CD4-positive, alpha-beta T cell treated with Interleukin-4 for 1 hour (primary cell): ENCODE results near the gene TMPRSS6.
A peak's percentile ranks its signal among the peaks of the same experiment; 100 is the strongest.

Experiments used
- DNase-seq, 2 donors: peaks; one replicate each; pipeline ENCODE4 v3.0.0-alpha.2; 2020 to 2022

Gene TMPRSS6

DNA sequence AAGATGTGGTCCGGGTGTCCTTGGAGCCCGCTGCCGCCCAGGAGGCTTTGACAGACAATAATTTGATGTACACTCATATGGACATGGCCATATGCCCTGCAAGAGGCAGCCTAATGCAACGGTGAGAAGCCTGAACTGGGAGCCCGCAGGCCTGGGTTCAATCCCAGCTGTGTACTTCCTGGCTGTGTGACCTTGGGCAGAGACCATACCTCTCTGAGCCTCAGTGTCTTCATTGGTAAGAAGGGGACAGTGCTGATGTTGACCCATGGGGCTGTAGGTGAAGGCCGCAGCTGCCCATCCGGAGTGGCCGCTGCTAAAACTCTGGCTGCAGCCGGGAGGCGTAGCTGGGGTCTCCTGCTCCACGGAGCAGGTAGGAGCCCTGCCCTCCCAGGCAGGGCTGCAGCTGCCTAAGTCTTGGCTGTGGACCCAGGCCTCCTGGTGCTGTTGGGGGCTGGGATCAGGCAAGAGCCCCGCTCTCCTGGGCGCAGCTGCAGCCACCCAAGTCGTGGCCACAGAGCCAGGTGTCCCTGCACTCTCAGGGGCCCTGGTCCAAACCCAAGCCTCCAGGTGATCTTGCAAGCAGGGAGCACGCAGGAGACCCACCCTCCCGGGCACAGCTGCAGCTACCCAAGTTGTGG is 31.3 kb upstream of the TMPRSS6 start:
- DNase-seq: no peak

DNA sequence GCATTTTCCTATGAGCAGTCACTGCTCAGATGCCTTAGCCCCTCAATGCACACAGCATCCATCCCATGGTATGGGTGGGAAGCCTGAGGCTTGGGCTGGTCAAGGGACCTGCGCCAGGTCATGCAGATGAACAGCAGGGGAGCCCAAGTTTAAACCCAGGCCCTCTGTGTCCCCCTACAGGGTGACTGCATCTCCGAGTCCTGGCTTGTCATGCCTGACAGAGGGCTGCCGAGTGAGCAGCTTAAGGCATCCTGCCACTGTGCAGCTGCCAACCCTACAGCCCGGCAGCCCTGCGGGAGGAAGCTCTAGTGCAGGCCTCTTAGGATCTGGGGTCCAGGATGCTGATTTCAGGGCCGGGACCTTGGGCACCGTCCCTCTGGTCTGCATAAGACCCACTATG is 30.2 kb upstream of the TMPRSS6 start:
- DNase-seq: no peak

DNA sequence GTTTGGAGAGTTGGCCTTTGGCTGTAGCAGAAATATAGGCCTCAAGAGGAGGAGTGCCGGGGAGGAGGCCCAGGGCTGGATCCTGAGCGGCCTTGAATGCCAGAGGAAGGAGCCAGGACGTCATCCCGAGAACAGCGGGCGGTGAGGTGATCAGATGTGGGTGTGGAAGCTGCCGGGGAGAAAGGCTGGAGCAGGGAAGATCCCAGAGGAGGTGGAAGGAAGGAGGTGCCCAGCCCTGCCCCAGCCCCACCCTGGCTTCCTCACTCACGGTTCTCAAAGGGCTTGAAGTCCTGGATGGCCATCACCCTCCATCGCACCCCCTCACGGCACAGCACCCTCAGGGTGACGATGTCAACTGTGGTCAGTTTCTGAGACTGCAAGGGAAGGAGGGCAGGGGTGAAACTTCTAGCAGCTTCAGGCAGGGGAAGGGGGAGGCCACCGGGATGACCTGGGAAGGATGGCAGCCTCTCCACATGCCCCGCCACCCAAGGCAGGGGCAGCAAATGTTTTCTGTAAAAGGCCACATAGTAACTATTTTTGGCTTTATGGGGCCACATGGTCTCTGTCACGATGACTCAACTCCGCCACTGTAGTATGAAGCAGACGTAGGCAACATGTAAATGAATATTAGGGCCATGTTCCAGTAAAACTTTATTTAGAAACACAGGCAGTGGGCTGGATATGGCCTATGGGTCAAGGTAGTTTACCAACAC is 29.5 kb upstream of the TMPRSS6 start:
- no peak for DNase-seq

DNA sequence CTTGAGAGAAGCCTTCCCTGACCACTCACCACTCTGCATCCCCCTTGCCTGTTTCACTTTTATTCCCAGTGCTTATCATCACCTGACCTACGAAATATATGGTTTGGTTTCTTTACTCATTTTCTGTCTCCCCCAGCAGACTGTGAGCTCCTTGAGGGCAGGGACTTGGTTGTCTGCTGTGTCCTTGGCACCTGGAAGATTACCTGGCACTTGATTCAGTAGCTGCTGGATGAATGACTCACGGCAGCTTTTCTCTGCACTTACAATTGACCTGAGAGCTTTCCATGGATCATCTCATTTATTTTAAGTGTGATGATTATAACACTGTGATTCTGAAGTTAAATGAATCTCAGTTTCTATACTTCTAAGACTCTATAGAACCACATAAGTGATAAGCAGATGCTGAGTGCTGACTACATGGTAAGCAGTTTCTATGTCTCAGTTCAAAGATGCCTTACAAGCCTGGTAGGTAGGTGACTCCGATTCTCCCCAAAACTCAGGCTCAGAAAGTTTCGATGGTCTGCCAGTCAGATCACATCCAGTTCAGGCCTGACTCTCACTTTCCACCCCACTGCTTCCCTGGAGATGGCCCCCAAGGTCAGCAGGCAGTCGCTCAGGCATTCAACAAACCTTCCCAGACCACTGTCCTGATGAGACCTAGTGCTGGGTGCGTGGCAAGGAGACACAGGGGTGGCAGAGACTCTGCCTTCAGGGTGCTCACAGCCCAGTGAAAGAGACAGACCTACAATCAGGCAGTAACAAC is 28.6 kb upstream of the TMPRSS6 start:
- DNase-seq: no peak

DNA sequence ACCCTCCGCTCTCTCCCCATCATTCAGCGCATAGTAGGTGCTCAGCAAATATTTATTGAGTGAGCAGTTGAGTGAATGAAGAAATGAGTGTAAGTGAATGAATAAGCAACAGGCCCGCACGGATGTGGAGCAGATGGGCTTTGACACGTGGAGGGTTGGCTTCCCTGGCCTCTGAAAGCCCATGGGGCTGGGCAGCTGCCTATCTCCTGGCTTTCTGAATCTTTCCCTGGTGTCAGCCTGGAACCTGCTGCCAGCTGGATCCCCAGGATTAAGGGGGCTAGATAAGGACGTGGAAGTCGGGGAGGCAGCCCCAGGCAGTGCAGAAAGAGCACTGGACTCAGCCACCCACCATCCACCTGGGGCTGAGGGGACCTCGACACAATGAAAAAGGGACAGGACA is 27.6 kb upstream of the TMPRSS6 start:
- DNase-seq: no peak

DNA sequence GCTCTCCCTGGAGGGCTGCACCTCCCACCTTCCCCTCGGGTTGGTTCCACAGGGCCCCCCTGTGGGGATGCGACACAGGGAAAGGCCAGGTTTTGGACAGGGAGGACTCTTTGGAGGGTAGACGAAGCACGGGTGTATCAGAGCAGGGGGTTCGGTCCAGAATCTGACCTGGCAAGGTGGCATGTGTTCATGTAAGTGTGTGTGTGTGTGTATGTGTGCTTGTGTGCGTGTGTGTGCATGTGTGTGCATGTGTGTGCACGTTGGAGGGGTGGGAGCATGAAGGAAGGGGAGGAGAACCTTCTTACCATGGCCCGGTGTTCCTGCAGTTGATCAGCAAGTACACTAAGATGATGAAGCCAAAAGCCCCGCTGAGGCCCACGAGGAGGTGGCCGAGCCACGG is 25.5 kb upstream of the TMPRSS6 start:
- no peak for DNase-seq

- DNase-seq: no peak
These were observed 23.9 kb upstream of the TMPRSS6 start for GRCh38 chr22:37133304-37134018.

- DNase-seq: no peak
These were observed 23.3 kb upstream of the TMPRSS6 start for GRCh38 chr22:37132773-37133172.

- DNase-seq: no peak
These were observed 20.4 kb upstream of the TMPRSS6 start for GRCh38 chr22:37129866-37130441.

DNA sequence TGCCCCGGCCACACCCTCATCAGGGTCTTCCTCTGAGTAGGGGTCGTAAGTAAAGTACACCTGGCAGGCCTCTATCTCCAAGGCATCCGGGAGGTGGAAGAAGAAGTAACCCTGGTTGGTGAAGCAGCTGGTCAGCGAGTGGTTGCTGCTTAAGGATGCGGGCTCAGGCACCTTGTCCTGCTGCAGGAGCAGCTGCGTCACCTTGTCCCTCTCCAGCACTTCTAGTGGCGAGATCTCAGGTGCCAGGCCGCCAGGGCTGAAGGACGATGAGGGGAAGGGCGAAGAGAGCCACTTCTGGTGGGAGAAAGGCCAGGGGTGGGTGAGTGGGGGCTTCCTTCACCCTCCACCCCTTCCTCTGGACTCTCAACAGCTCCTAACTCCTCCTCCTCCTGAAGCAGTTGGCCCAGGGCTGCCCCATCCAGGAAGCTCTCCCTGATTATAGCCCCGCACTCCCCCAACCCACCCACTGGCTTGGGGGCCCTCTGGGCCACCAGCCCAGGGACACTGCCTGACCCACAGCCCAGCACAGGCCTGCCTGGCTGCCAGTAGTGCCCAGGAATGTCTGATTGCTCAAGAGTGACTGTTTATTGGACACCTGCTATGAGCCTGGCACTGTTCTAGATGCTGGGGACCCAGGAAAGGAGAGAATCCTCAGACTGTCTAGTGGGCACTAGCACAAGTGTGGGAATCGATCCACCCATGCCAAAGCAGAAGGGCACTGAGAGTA is 19.2 kb upstream of the TMPRSS6 start:
- no peak for DNase-seq

GRCh38 chr22:37127350-37127878 is 17.9 kb upstream of the TMPRSS6 start:
- no peak for DNase-seq

DNA sequence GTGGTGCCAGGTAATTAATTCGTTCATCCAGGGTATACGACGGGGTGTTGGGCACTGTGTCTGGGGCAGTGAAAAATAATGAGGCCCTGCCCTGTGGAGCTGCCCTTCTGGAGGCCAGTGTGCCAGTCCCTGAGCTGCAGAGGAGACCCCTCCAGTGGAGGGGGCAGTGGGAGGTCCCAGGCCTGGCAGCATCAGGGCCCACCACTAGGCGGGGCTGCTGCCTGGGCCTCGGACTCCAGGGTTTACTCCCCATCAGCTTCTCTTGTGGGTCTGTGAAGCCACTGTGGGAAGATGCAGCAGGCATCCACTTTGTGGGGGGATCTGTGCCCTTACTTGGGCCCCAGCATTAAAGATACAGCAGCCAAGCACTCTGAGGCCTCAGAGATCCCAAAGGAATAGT is 17.4 kb upstream of the TMPRSS6 start:
- peak in 1 of 2 donors; percentile 40 for DNase-seq

DNA sequence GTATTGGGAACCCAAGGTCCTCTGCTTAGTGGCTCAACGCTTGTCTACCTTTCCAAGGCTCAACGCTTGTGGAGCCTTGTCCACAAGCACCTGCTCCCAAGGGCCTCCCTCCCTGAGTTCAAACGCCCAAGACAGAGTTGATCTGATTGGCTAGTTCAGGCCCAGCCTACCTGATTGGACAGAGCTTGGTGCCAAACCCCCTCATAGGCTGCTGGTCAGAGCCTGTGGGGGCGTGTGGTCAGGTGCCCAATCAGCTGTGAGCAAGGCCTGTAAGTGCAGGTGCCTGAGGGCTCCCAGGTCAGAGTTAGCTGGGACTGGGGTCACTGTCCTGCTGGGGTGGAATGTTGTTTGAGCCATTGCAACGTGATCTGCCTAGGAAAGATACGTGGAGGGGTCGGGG is 16.9 kb upstream of the TMPRSS6 start:
- DNase-seq: no peak

- DNase-seq: no peak
These were observed 14.1 kb upstream of the TMPRSS6 start for GRCh38 chr22:37123649-37124048.

DNA sequence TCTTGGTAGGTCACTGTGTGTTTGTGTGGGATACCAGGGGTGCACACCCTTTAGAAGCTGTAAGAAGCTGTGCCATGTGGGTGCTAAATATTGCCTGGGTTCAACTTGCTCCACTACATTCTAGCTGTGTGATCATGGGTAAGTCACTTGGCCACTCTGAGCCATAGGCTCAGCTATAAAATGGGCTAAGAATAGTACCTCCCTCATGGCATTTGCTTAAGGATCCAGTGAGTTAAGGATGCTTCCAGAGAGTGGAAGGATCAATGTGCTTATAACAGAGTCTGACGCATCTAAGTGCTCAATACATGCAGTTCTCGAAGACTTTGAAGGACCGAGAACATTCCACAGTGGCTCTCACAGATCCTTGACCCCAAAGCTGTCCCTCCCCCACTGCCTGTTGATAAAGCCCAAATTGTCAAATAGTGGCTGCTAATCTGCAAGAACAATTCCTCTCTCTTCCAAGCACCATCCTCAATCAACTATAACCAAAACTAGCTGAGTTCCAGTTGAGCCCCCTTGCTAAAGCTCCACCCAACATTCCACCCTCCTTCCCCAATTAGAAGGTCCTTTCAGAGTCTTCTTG is 13.2 kb upstream of the TMPRSS6 start:
- DNase-seq: no peak

DNA sequence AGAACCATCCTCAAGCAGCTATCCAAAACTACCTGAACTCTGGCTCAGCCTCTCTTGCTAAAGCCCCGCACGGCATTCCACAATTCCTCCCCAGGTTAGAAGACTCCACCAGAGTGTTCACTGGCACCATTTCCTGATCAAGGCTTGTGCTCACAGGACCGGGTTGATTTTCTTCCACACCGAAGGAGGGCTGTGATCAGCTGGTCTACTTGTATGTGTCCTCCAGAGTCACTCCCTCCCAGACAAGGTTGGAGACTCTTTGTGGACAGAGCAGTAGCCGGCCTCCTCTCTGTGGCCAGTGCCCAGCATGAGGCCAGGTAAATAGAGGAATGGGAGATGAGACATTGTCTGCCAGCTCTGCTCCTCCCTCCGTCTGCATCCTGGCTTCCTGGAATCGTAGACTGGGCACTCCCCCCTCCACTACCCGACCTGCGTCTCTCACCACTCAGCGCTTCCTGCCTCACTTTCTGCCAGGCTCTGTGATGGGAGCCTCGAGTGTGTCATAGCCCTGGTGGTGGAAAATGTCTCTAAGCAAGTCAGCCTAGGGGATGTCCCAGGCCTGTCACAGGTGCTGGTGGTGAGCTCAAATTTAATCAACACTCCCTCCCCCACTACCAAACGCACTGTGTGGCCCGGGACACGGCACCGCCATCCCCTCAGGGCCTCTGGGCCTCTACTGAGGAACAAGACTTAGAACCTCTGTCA is 12.5 kb upstream of the TMPRSS6 start:
- peak; percentile 96 to 98 for DNase-seq

DNA sequence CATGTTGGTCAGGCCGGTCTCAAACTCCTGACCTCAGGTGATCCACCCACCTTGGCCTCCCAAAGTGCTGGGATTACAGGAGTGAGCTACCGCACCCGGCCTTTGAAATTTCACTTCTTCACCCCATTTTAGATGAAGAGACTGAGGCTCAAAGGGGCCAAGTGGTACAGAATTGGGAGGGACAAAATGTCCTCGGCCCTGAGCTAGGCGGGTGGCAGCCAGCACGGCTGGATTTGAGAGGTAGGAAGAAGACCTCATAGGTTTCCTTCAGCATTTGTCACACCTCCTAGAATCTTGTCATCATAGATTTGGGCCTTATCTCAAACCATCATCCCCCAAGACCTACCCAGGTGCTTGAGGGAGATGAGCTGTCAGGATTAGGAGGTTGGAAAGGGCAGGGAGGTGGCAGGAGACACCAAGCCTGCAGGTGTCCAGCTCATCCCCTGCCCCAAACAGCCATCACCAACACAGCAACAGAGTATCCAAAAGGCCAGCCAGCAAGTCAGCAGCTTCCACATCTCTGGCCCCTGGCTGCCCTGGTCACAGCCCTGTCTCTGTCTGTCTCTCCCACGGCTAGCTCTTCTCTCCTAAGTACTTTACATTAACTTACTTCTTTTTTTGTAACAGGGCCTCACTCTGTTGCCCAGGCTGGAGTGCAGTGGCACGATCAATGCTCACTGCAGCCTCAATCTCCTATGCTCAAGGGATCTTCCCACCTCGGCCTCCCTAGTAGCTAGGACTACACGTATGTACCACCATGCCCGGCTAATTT is 11.2 kb upstream of the TMPRSS6 start:
- no peak for DNase-seq

- DNase-seq: no peak
These were observed 10.4 kb upstream of the TMPRSS6 start for GRCh38 chr22:37119872-37120271.

DNA sequence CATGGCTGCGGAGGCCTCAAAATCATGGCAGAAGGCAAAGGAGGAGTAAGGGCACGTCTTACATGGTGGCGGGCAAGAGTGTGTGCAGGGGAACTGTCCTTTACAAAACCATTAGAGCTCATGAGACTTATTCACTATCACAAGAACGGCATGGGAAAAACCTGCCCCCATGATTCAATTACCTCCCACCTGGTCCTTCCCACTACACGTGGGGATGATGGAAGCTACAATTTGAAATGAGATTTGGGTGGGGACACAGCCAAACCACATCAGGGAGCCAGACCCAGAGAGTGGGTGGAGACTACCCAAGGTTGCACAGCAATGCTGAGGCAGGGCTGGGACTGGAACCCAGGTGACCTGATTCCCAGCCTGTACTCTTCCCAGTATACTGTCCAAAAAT is 8.6 kb upstream of the TMPRSS6 start:
- no peak for DNase-seq

GRCh38 chr22:37117092-37117491 is 7.6 kb upstream of the TMPRSS6 start:
- DNase-seq: no peak
